NOMO-1 treated with dmso at 0.1 percent for 144 hours (cell line): Measurements from ENCODE around the gene SOCS7.
"Not testable (repeated sequence)": the region's sequence is repeated elsewhere in the genome, so short reads cannot be mapped to it uniquely, and the experiment has no call there.

ENCODE experiments used
- DNase-seq: peaks from one replicate; lab custom pipeline; 2025; ENCODE audit not compliant: unreplicated experiment; lab: John Stamatoyannopoulos, UW

Gene SOCS7

GRCh38 chr17:38437313-38437712, 85.7 kb downstream of the SOCS7 start:
- not testable (repeated sequence) for DNase-seq

GRCh38 chr17:38439436-38439835, 87.8 kb downstream of the SOCS7 start:
- DNase-seq: no peak

GRCh38 chr17:38440614-38441397, 89.2 kb downstream of the SOCS7 start:
- no peak for DNase-seq

DNA sequence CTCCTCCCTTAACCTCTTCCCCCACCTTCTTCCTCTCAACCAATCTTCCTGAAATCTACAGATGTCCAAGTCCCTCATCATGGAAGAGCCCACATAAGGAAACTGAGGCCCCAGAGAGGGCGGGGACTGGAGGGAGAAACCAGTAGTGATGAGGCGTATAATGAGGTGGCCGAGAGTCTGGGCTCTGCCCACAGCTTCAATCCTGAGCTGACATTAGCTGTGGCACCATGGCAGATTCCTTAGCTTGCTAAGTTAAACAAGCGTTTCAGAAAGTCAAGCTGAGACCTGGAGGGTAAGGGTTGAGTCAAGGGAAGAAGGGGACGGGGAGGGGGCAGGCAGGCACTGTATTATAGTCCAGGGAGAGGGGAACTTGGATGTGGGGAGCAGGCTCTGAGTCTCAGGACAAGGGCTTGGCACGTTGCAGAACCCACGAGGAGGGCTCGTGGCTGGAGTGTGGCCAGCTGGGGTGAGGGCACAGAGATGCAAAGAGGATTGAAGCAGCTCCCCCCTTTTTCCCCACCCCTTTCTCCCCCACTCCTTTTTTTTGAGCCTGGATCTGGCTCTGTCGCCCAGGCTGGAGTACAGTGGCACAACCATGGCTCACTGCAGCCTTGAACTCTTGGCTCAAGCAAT, 89.9 kb downstream of the SOCS7 start:
- DNase-seq: no peak

DNA sequence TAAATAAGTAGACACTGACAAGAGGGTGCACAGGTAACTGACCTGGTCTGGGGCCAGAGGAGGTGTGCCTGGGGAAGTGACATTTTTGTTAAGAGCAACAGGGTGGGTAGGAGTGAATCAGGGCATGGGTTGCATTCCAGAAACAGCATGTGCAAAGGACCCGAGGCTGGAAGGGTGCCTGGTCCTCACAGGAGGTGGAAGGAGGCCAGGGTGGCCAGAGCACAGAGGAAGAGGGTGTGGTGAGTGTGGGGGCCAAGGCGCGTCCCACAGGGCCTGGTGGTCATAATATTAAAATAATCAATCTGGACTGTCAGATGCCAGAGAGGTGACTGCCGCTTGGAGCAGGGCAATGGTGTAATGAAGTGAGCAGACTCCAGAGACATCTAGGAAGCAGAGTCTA, 90.9 kb downstream of the SOCS7 start:
- no peak for DNase-seq

GRCh38 chr17:38443356-38444031, 91.8 kb downstream of the SOCS7 start:
- DNase-seq: no peak

DNA sequence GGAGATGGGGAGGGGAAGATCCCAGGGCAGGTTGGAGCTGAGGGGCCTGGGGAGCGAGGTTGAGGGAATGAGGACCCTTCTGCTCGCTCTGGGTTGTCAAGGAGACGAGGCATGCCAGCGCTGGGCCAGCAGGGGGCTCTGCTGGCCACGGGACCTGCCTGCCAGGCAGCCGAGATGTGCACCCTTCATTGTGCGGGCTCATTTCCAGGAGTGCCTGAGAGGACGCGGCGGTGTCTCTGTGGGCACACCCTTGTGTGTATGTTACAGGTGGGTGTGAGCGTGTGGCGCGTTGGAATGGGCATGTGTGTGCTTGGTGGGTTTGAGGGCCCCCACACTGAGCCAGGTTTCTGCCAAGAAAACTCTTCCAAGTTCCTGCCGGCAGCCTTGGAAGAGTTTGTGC, 92.5 kb downstream of the SOCS7 start:
- DNase-seq: no peak

DNA sequence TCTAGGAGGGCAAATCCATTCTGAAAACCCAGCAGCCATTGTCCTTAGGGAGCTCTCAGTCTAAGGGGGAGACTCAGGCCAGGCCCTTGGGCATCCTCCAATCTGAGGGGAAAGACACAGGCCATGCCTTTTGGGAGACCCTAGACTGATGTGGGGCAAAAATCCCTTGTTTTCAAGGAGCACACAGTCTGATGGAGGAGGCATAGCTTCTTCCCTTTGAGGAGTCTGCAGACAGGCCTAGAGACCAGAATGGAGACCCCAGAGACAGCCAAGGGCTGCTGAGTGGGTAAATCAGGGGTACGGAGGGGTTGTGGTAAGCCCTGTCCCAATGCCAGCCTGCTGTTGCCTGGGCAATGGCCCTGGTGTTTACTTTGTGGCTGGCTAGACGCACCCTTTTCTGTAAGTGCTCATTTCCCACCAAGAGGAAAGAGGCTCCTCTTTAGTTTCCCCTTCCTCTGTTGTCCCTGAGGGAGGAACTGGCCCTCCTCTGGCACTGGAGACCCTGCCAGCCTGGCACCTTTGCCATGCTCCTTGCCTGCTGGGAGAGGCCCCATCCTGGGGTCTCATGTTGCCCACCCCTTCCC, 96.0 kb downstream of the SOCS7 start:
- DNase-seq: no peak

DNA sequence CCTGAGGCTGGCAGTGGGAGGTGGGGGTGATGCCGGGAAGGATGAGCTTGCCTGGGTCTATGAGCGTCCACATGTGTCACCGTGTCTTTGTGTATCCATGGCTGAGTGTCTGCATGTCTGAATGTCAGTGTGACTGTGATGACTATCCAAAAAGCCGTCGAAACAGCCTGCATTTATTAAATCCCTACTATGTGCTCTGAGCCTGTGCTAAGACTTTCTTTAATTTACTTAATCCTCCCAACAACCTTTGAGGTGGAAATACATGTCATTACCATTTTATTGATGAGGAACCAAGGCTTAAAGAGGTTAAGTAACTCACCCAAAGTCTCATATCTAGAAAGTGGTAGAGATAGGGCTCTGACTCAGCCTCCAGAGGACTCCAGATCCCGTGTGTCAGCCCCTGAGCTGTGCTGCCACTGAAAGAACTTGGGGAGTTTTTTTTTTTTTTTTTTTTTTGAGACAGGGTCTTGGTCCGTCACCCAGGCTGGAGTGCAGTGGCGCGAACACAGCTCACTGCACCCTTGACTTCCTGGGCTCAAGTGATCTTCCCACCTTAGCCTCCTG, 96.6 kb downstream of the SOCS7 start:
- no peak for DNase-seq

DNA sequence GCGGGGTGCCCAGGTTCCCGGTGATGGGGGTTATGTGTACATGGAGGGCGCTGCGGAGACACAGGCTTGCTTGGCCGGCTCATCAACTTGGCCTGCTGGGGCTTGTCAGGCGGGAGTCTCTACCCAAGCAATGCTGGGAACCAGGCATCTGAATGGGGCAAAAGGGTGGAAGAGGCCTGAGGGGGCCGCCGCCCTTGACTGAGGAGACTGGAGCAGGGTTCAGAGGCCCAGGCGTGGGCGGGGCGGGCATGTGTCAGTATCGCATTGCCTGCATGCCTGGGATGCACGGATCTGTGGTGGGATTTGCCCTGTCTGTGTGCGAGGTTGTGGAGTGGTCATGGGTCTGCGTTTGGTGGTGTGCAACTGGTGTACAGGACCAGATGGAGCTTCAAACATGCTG, 97.7 kb downstream of the SOCS7 start:
- DNase-seq: no peak

GRCh38 chr17:38450557-38451029, 98.9 kb downstream of the SOCS7 start:
- DNase-seq: no peak

DNA sequence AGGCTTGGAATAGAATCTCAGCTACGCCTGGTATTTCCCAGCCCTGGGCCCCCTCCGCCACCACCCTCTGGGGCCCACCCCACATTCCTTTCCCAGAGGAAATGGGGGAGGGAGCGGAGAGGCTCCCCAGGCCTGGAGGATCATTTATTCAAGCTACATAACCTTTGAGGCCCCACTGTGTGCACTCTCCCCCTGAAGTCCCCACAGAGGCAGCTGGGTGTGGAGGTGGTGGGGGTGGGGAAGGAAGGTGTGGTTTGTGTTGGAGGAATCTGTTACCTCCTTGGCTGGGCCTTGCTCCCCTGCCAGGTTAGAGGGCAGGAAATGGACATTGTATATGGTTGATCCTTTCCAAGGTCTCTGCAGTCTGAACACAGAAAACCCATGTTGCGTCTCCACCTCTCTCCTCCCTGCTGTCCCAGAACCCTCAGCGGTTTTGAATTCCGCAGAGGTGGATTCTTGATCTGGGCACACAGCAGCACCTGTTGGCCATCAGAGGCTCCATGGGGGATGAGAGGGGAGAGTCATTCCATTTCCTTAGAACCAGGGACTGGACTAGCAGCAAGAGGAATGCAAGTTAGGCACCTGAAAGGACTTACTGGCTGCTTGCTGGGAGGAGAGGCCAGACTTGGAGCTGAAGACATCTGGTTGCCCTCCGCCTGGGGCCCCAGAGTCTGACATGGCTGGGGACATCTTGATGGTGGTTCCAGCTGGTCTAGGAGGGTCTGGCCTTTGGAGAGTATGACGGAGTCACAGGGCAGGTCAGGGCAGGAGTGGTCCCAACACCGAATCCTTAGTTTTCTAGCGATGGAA, 99.6 kb downstream of the SOCS7 start:
- no peak for DNase-seq

- no peak for DNase-seq
These were observed 100.3 kb downstream of the SOCS7 start for GRCh38 chr17:38451840-38452529.

DNA sequence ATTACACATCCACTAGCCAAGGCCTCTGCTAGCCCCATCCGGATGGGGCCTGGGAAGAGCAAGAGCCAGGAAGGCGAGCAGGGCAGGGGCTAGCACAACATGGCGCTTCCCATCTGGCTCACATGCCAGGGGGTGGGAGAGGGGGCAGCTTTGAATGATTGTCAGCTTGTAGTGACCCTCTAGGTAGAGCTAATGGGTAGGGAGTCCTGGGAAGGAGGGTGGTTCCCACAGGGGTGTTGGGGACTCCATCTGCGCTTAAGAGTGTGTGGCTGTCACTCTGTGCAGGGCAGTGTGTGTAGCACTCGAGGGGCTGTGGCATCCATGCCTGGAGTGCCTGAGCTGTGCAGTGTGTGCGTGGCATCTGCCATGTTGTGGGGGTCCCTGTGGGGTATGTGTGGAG, 101.1 kb downstream of the SOCS7 start:
- DNase-seq: no peak

DNA sequence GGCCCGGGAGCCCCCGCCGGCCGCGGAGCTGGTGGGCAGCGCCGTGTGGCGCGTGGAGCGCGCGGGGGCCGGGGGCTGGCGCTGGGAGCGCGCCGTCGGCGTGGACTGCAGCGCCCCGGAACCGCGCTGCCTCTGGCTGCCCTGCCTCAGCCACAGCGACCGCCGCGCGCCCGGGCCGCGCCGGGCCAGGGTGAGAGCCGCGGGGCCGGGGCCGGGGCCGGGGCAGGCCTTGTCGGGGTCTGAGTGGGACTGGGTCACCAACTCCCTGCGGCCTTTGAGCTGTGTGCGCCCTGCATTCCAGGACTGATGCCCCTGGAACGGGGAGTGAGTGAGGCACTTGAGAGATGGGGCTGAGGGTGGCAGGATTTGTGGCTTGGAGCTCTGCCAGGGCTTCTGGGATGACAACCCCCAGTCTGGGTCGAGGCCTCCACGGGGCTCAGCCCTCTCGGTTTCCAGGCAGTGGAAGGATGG, 102.3 kb downstream of the SOCS7 start:
- DNase-seq: no peak

- DNase-seq: no peak
These were observed 102.9 kb downstream of the SOCS7 start for GRCh38 chr17:38454532-38454931.
